Upper lobe of left lung (tissue), 4 donors: ENCODE measurements around the gene FALEC.
"Not testable (repeated sequence)": the region's sequence is repeated elsewhere in the genome, so short reads cannot be mapped to it uniquely, and the experiment has no call there.

Source experiments
- EP300 ChIP-seq, 4 donors: sonication (generic); formaldehyde crosslinking; IDR thresholded peaks; one replicate each; pipeline ENCODE4 v1.5.1; 2017; ENCODE audit warnings: antibody characterized with exemption in 4 of 4, control low read depth in 2 of 4
- POLR2A ChIP-seq, 4 donors: fragments of 450-650 bp; IDR thresholded peaks; one replicate each; pipeline ENCODE4 v1.5.1; 2016 to 2017; ENCODE audit warnings: antibody characterized with exemption in 4 of 4, mild to moderate bottlenecking in 2 of 4
- POLR2AphosphoS5 ChIP-seq, 2 donors: sonication (generic); formaldehyde crosslinking; IDR thresholded peaks; one replicate each; pipeline ENCODE4 v1.5.1; 2017; ENCODE audit warnings: antibody characterized with exemption in 2 of 2
- TF ChIP-seq, protein P1 (sequence below), 6 experiments: fragments of 450-650 bp in 4 of 6; fragments of 200-600 bp in 2 of 6; sonication (generic) in 2 of 6; IDR thresholded peaks; one replicate each; pipeline ENCODE4 v1.5.1; 2016 to 2019; ENCODE audit warnings: antibody characterized with exemption in 6 of 6

DNA sequence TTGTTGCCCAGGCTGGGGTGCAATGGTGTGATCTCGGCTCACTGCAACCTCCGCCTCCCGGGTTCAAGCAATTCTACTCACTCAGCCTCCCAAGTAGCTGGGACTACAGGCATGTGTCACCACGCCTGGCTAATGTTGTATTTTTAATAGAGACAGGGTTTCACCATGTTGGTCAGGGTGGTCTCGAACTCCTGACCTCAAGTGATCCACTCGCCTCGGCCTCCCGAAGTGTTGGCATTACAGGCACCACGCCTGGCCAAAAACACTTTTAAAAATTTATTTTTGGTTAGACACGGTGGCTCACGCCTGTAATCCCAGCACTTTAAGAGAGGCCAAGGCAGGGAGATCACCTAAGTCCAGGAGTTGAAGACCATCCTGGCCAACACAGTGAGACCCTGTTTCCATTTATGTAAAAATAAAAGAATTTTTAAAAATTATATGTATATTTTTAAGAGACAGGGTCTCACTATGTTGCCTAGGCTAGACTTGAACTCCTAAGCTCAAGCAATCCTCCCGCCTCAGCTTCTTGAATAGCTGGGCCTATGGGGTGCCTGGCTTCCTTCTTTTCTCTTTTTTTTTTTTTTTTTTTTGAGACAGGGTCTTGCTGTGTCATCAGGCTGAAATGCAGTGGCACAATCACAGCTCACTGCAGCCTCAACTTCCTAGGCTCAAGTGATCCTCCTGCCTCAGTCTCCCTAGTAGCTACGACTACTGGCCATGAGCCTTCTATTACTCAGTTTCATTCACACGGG, 49.9 kb downstream of the FALEC start:
- TF ChIP-seq, protein P1, sequence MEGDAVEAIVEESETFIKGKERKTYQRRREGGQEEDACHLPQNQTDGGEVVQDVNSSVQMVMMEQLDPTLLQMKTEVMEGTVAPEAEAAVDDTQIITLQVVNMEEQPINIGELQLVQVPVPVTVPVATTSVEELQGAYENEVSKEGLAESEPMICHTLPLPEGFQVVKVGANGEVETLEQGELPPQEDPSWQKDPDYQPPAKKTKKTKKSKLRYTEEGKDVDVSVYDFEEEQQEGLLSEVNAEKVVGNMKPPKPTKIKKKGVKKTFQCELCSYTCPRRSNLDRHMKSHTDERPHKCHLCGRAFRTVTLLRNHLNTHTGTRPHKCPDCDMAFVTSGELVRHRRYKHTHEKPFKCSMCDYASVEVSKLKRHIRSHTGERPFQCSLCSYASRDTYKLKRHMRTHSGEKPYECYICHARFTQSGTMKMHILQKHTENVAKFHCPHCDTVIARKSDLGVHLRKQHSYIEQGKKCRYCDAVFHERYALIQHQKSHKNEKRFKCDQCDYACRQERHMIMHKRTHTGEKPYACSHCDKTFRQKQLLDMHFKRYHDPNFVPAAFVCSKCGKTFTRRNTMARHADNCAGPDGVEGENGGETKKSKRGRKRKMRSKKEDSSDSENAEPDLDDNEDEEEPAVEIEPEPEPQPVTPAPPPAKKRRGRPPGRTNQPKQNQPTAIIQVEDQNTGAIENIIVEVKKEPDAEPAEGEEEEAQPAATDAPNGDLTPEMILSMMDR (IDR thresholded peaks at IDR 0.05) = not testable (repeated sequence)
- not testable (repeated sequence) for TF ChIP-seq POLR2A, POLR2AphosphoS5, EP300 (IDR thresholded peaks at IDR 0.05)
